Large intestine (tissue), 3 donors: ENCODE measurements around the gene FGF11. TPM values are rescaled to one million over a fixed set of nuclear protein-coding genes. Genes with fewer than 3 reads are reported as not detected.
A peak's percentile ranks its signal among the peaks of the same experiment; 100 is the strongest.

Source experiments
- DNase-seq, 2 donors: peaks; one replicate each; pipeline versions ENCODE4 v3.0.0 to v3.0.0-alpha.2; 2013
- H3K27ac ChIP-seq: one replicate; pipeline ENCODE4 v1.5.1; 2013; ENCODE audit warnings: low read length
- H3K27me3 ChIP-seq: 2 replicates; pipeline ENCODE4 v1.6.1; 2013; ENCODE audit warnings: low read length; ENCODE audit not compliant: control insufficient read depth, insufficient read depth
- H3K36me3 ChIP-seq: 2 replicates; pipeline ENCODE4 v1.6.1; 2013; ENCODE audit warnings: low read length; ENCODE audit not compliant: control insufficient read depth, insufficient read depth
- H3K4me1 ChIP-seq: one replicate; pipeline ENCODE4 v1.6.1; 2013; ENCODE audit warnings: low read length; ENCODE audit not compliant: control insufficient read depth, insufficient read depth
- H3K4me3 ChIP-seq: one replicate; pipeline ENCODE4 v1.5.1; 2013; ENCODE audit warnings: low read length
- H3K9me3 ChIP-seq: one replicate; pipeline ENCODE4 v1.6.1; 2013; ENCODE audit warnings: mild to moderate bottlenecking, low read depth, low read length, moderate library complexity; ENCODE audit not compliant: control insufficient read depth
- WGBS: methylation state at CpG from one replicate; pipeline ENCODE4 v1.1.5; 2013; ENCODE audit warnings: low lambda C conversion rate; ENCODE audit not compliant: insufficient coverage; 5-methylcytosine and 5-hydroxymethylcytosine counted together
- polyA plus RNA-seq: library from polyadenylated mRNA; unstranded; fragments of 120-200 nt; gene quantifications from one replicate; pipeline ENCODE4 v1.2.1, GENCODE V29; 2013

FGF11 gene
- polyA plus RNA-seq, 1 donor = 1.3 TPM

- peak; percentile 93 to 97 for DNase-seq
- Histone ChIP-seq H3K4me3 (peak overlapping the region; percentile 93), H3K27me3 (peaks cover 31% of the 10 kb centered on the region), H3K9me3 (no peaks in the 10 kb centered on the region), H3K4me1 (peaks cover 9% of the 10 kb centered on the region), H3K36me3 (no peaks in the 10 kb centered on the region), H3K27ac (peak overlapping the region; percentile 96)
- WGBS = no CpG with 5 or more reads among the region's 16 CpGs
These were observed 36.1 kb upstream of the FGF11 start for GRCh38 chr17:7403043-7403726.

GRCh38 chr17:7403727-7403976 is 35.7 kb upstream of the FGF11 start:
- H3K4me3 ChIP-seq = peak overlapping the region; percentile 93
- H3K27me3 ChIP-seq = peaks cover 34% of the 10 kb centered on the region
- H3K4me1 ChIP-seq = peaks cover 9% of the 10 kb centered on the region
- H3K36me3 ChIP-seq = no peaks in the 10 kb centered on the region
- no peak for DNase-seq
- no CpG with 5 or more reads among the region's 13 CpGs for whole genome bisulfite sequencing
- H3K27ac ChIP-seq = peak overlapping the region; percentile 96
- H3K9me3 ChIP-seq = no peaks in the 10 kb centered on the region

GRCh38 chr17:7403977-7404736 is 35.2 kb upstream of the FGF11 start, which contains the start of gene TMEM256:
TMEM256 (minus strand) TSS chr17:7404097; CDS start chr17:7404084, 13 bp downstream.
- H3K9me3 ChIP-seq = no peaks in the 10 kb centered on the region
- WGBS = no CpG with 5 or more reads among the region's 49 CpGs
- H3K27ac ChIP-seq = peak within 1 kb of the TSS; percentile 96
- no peaks in the 10 kb centered on the region for H3K36me3 ChIP-seq
- peaks cover 9% of the 10 kb centered on the region for H3K4me1 ChIP-seq
- peak within 1 kb of the TSS; percentile 93 for H3K4me3 ChIP-seq
- H3K27me3 ChIP-seq = peaks cover 39% of the 10 kb centered on the region
- peak; percentile 99 to 100 for DNase-seq

- Histone ChIP-seq H3K36me3 (peaks cover 4% of the 10 kb centered on the region), H3K9me3 (no peaks in the 10 kb centered on the region), H3K27ac (peak overlapping the region; percentile 68), H3K4me3 (peak overlapping the region; percentile 54), H3K4me1 (peaks cover 9% of the 10 kb centered on the region), H3K27me3 (peaks cover 45% of the 10 kb centered on the region)
- DNase-seq = no peak
- whole genome bisulfite sequencing = 0% methylated on average over 1 of the region's 65 CpGs
These were observed 34.5 kb upstream of the FGF11 start for GRCh38 chr17:7404737-7405349.

- H3K4me3 ChIP-seq = peak overlapping the region; percentile 54
- H3K27me3 ChIP-seq = peaks cover 50% of the 10 kb centered on the region
- H3K27ac ChIP-seq = peak overlapping the region; percentile 68
- H3K4me1 ChIP-seq = peaks cover 9% of the 10 kb centered on the region
- H3K36me3 ChIP-seq = peaks cover 7% of the 10 kb centered on the region
- WGBS = 13% methylated on average over 3 of the region's 38 CpGs
- H3K9me3 ChIP-seq = no peaks in the 10 kb centered on the region
- peak in 1 of 2 donors; percentile 19 for DNase-seq
These were observed 33.7 kb upstream of the FGF11 start for GRCh38 chr17:7405350-7406234.

GRCh38 chr17:7406235-7406825 is 33.0 kb upstream of the FGF11 start:
- no peak for DNase-seq
- Histone ChIP-seq H3K9me3 (no peaks in the 10 kb centered on the region), H3K27ac (no peak overlapping the region), H3K4me1 (peaks cover 9% of the 10 kb centered on the region), H3K4me3 (no peak overlapping the region), H3K36me3 (peaks cover 7% of the 10 kb centered on the region), H3K27me3 (peaks cover 53% of the 10 kb centered on the region)
- no CpG with 5 or more reads among the region's 12 CpGs for WGBS

GRCh38 chr17:7407082-7407481 is 32.2 kb upstream of the FGF11 start:
- Histone ChIP-seq H3K4me3 (no peak overlapping the region), H3K4me1 (peaks cover 3% of the 10 kb centered on the region), H3K27ac (no peak overlapping the region), H3K9me3 (no peaks in the 10 kb centered on the region), H3K27me3 (peaks cover 53% of the 10 kb centered on the region), H3K36me3 (peaks cover 7% of the 10 kb centered on the region)
- no peak for DNase-seq
- whole genome bisulfite sequencing = no CpG with 5 or more reads among the region's 13 CpGs

- Histone ChIP-seq H3K36me3 (peaks cover 7% of the 10 kb centered on the region), H3K27me3 (peaks cover 53% of the 10 kb centered on the region), H3K27ac (no peak within 1 kb of the TSS), H3K9me3 (no peaks in the 10 kb centered on the region), H3K4me3 (no peak within 1 kb of the TSS), H3K4me1 (peaks cover 3% of the 10 kb centered on the region)
- 47% methylated on average over 2 of the region's 12 CpGs for WGBS
- DNase-seq = no peak
These were observed 31.6 kb upstream of the FGF11 start, which contains the start of gene NLGN2 for GRCh38 chr17:7407485-7408251. NLGN2 (plus strand) TSS chr17:7407845; CDS start chr17:7408256, 411 bp downstream.

- DNase-seq = peak in 1 of 2 donors; percentile 43
- H3K27ac ChIP-seq = no peak overlapping the region
- peaks cover 53% of the 10 kb centered on the region for H3K27me3 ChIP-seq
- H3K36me3 ChIP-seq = peaks cover 7% of the 10 kb centered on the region
- peaks cover 3% of the 10 kb centered on the region for H3K4me1 ChIP-seq
- no peak overlapping the region for H3K4me3 ChIP-seq
- 60% methylated on average over 1 of the region's 58 CpGs for WGBS
- H3K9me3 ChIP-seq = no peaks in the 10 kb centered on the region
These were observed 31.0 kb upstream of the FGF11 start for GRCh38 chr17:7408252-7408727.
